Measurements from ENCODE around the gene LRMDA. TPM values are rescaled to one million over a fixed set of nuclear protein-coding genes. Genes with fewer than 3 reads are reported as not detected.
A peak's percentile ranks its signal among the peaks of the same experiment; 100 is the strongest.

LRMDA gene
- total and polyA plus RNA-seq, 2 of the 8 experiments (the other 6 are each of a cell fraction or from before 2014, with no cell fraction given) = 0.86 to 2.8 TPM

- FAIRE-seq = no peak
- H4K91ac ChIP-seq (replicated peaks; ENCODE audit: insufficient read length, low read length) = no peak overlapping the region
- peak overlapping the region; percentile 39; the same call in 1 of the 2 replicates for H4K8ac ChIP-seq (ENCODE audit: extremely low read depth, insufficient read depth, low read length)
- H4K20me1 ChIP-seq (replicated peaks in 1 of 2; ENCODE audit: control insufficient read depth in 1 of 2, insufficient read depth in 2 of 2, low read length in 2 of 2) = peaks cover 5 to 16% of the 10 kb centered on the region in 2 experiments
- peaks cover 78 to 99% (median 88%) of the 10 kb centered on the region in 4 experiments for H3K27me3 ChIP-seq (replicated peaks in 1 of 4; ENCODE audit: control insufficient read depth in 3 of 4, extremely low read depth in 1 of 4, insufficient read depth in 3 of 4, low read length in 3 of 4)
- no peak overlapping the region for H3K56ac ChIP-seq (replicated peaks; ENCODE audit: insufficient read length, low read depth, low read length)
- H2AK5ac ChIP-seq (ENCODE audit: low read depth, low read length) = no peak overlapping the region
- H3K36me3 ChIP-seq (ENCODE audit: control insufficient read depth in 2 of 4, insufficient read depth in 4 of 4, low read length in 3 of 4) = peaks cover 0 to 5% (median 0%) of the 10 kb centered on the region in 4 experiments; a peak in 1 of 8 replicates
- peak overlapping the region; percentile 39; the same call in 1 of the 2 replicates for H2BK12ac ChIP-seq (ENCODE audit: low read depth, low read length)
- no peak overlapping the region for H3K18ac ChIP-seq (ENCODE audit: extremely low read depth, low read length)
- H3K79me1 ChIP-seq (ENCODE audit: low read depth, low read length) = no peaks in the 10 kb centered on the region
- no peak overlapping the region for H4K5ac ChIP-seq (ENCODE audit: insufficient read length, low read depth, low read length)
- no peak overlapping the region for H2BK15ac ChIP-seq (ENCODE audit: low read length)
- ChIA-PET CTCF (ENCODE audit: partially characterized antibody) (interaction anchor here (0.6 to 2.9 kb wide), 17 partner anchors 11 to 905 kb away, joined by 3 to 8 read pairs (median 4); no protein-coding TSS in a partner anchor), POLR2A (ENCODE audit: partially characterized antibody) (interaction anchor here (1.3 to 1.6 kb wide), 2 partner anchors 11 to 18 kb away, joined by 4 to 5 read pairs; no protein-coding TSS in a partner anchor)
- H3K4me3 ChIP-seq (ENCODE audit: extremely low read depth in 1 of 4, insufficient read depth in 2 of 4, low read depth in 3 of 4, low read length in 4 of 4) = peak overlapping the region; percentile 17 to 64 (median 28); a peak in 7 of 8 replicates
- H3K4me2 ChIP-seq (ENCODE audit: insufficient read depth in 1 of 2, low read depth in 2 of 2, low read length in 2 of 2) = peak overlapping the region; percentile 75 to 91
- peaks cover 0 to 51% (median 22%) of the 10 kb centered on the region in 4 experiments; a peak in 6 of 7 replicates for H3K4me1 ChIP-seq (replicated peaks in 1 of 4; ENCODE audit: control insufficient read depth in 3 of 4, insufficient read depth in 4 of 4, low read length in 3 of 4)
- H3K23me2 ChIP-seq (ENCODE audit: low read depth, low read length) = peaks cover 38% of the 10 kb centered on the region
- H3K14ac ChIP-seq (ENCODE audit: insufficient read length) = no peak overlapping the region
- no peak overlapping the region for H2AFZ ChIP-seq (ENCODE audit: low read length)
- H3K9ac ChIP-seq (replicated peaks in 1 of 4; ENCODE audit: extremely low read depth in 1 of 4, low read depth in 3 of 4, low read length in 3 of 4) = no peak overlapping the region
- no peak overlapping the region for H2BK120ac ChIP-seq (replicated peaks; ENCODE audit: low read depth, low read length)
- H3K4ac ChIP-seq (replicated peaks; ENCODE audit: insufficient read length, low read depth, low read length) = no peak overlapping the region
- DNase-seq (ENCODE audit: low read depth in 1 of 2, low spot score in 2 of 2) = peak in 1 of 2 experiments; percentile 76
- H3K23ac ChIP-seq (ENCODE audit: insufficient read length) = no peak overlapping the region
- H2BK20ac ChIP-seq (ENCODE audit: low read length) = no peak overlapping the region
- no peaks in the 10 kb centered on the region for H3K9me3 ChIP-seq (ENCODE audit: insufficient read depth in 2 of 2, low read depth in 1 of 2, low read length in 1 of 2)
- H3K27ac ChIP-seq (ENCODE audit: low read depth, low read length) = no peak overlapping the region
- no peak overlapping the region for H2BK5ac ChIP-seq (ENCODE audit: low read depth, low read length)
- 5% methylated on average over 52 of the region's 76 CpGs; no CpG with 5 or more reads in 1 of the 2 experiments for WGBS, 2 experiments (ENCODE audit: extremely low coverage in 1 of 2, insufficient coverage in 1 of 2, insufficient read length in 1 of 2, insufficient replicate concordance in 2 of 2, low coverage in 1 of 2, low lambda C conversion rate in 2 of 2, missing lambda C conversion rate in 1 of 2)
- no peaks in the 10 kb centered on the region for H3K79me2 ChIP-seq (ENCODE audit: control insufficient read depth in 1 of 2, insufficient read depth in 2 of 2, low read length in 2 of 2)
- TF ChIP-seq SIRT6 (IDR thresholded peaks at IDR 0.05; ENCODE audit: low read length) (no peak), RXRA (IDR thresholded peaks at IDR 0.05; ENCODE audit: insufficient read depth, low read depth, low read length) (no peak), KDM4A (IDR thresholded peaks at IDR 0.05; ENCODE audit: low read depth, low read length, severe bottlenecking) (peak; percentile 76), HDAC2 (IDR thresholded peaks at IDR 0.05; ENCODE audit: borderline replicate concordance in 1 of 2, low read depth in 2 of 2, low read length in 2 of 2) (0 out of 4 replicates have a peak, but pooled peaks of 1 of the 2 experiments have one; percentile 48), SIN3A (conservative IDR thresholded peaks at IDR 0.05 in 1 of 2, IDR thresholded peaks at IDR 0.05 in 1 of 2; ENCODE audit: low read depth in 1 of 2, low read length in 2 of 2) (no peak), CREB1 (IDR thresholded peaks at IDR 0.05) (0 out of 2 replicates have a peak, but pooled peaks have one; percentile 18), EZH2 (IDR thresholded peaks at IDR 0.05; ENCODE audit: low read depth, low read length, severe bottlenecking) (peak; percentile 100), MAFK (IDR thresholded peaks at IDR 0.05; ENCODE audit: low read depth, low read length) (no peak)
- TF ChIP-seq, protein P1, sequence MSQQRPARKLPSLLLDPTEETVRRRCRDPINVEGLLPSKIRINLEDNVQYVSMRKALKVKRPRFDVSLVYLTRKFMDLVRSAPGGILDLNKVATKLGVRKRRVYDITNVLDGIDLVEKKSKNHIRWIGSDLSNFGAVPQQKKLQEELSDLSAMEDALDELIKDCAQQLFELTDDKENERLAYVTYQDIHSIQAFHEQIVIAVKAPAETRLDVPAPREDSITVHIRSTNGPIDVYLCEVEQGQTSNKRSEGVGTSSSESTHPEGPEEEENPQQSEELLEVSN (IDR thresholded peaks at IDR 0.05) = 0 out of 2 replicates have a peak, but pooled peaks have one; percentile 31
Observed at GRCh38 chr10:75398692-75399460, 32.5 kb upstream of the LRMDA start.
